IMR-90 (cell line): Measurements from ENCODE around the gene SCARF2. TPM values are rescaled to one million over a fixed set of nuclear protein-coding genes. Genes with fewer than 3 reads are reported as not detected.

Experiments
- ATAC-seq: fragments of 200-7000 bp; cut with Tn5 transposase; 2 replicates; pipeline ENCODE4 v1.9.1; 2020; ENCODE audit warnings: low read depth, mild to moderate bottlenecking, moderate library complexity
- BruUV-seq: library from RNA; stranded (reverse); fragments of 400-500 nt; replicated peaks from 2 replicates; lab custom pipeline; 2021; lab: Mats Ljungman, UMichigan
- CTCF ChIA-PET: fragments of 300-600 bp; formaldehyde crosslinking; extraction: SDS; loops from one replicate; lab custom pipeline; 2021; ENCODE audit warnings: antibody characterized with exemption; lab: Yijun Ruan, JAX
- POLR2A ChIA-PET: fragments of 300-600 bp; sonication (Branson Sonifier 250); formaldehyde crosslinking; loops from one replicate; lab custom pipeline; 2022; ENCODE audit warnings: antibody characterized with exemption; ENCODE audit not compliant: unreplicated experiment; lab: Charles Lee
- DNase-seq: peaks from one replicate; pipeline ENCODE4 v3.0.0; 2013
- H2AFZ ChIP-seq: replicated peaks from 2 replicates; pipeline ENCODE3; 2013; ENCODE audit warnings: low read length, mild to moderate bottlenecking; ENCODE audit not compliant: poor library complexity
- H2AK5ac ChIP-seq: 2 replicates; pipeline ENCODE4 v1.6.1; 2013; ENCODE audit warnings: low read depth, low read length, inconsistent platforms
- H2AK9ac ChIP-seq: replicated peaks from 2 replicates; pipeline ENCODE3; 2013; ENCODE audit warnings: mild to moderate bottlenecking, low read depth, low read length, moderate library complexity; ENCODE audit not compliant: poor library complexity
- H2BK120ac ChIP-seq: 2 replicates; pipeline ENCODE4 v1.6.1; 2013; ENCODE audit warnings: low read depth, low read length, inconsistent platforms
- H2BK15ac ChIP-seq: 3 replicates; pipeline ENCODE4 v1.6.1; 2013; ENCODE audit warnings: low read depth, low read length, inconsistent platforms
- H2BK20ac ChIP-seq: 2 replicates; pipeline ENCODE4 v1.6.1; 2013; ENCODE audit warnings: low read depth, mild to moderate bottlenecking, inconsistent platforms, low read length, moderate library complexity
- H2BK5ac ChIP-seq: 2 replicates; pipeline ENCODE4 v1.6.1; 2013; ENCODE audit warnings: mild to moderate bottlenecking, low read depth, low read length, inconsistent platforms; ENCODE audit not compliant: poor library complexity, severe bottlenecking
- H3K14ac ChIP-seq: replicated peaks from 2 replicates; pipeline ENCODE4 v1.6.1; 2013; ENCODE audit warnings: low read depth, low read length, inconsistent platforms
- H3K18ac ChIP-seq: 2 replicates; pipeline ENCODE4 v1.6.1; 2013; ENCODE audit warnings: low read depth, low read length, control low read depth
- H3K23ac ChIP-seq: 2 replicates; pipeline ENCODE4 v1.6.1; 2013; ENCODE audit warnings: low read depth, low read length, inconsistent platforms
- H3K27ac ChIP-seq: 2 replicates; pipeline ENCODE4 v1.5.1; 2013; ENCODE audit warnings: mild to moderate bottlenecking, control low read depth, low read length; ENCODE audit not compliant: insufficient read depth
- H3K27me3 ChIP-seq: 2 replicates; pipeline ENCODE4 v1.6.1; 2013; ENCODE audit warnings: low read length; ENCODE audit not compliant: control insufficient read depth, insufficient read depth
- H3K36me3 ChIP-seq: 2 replicates; pipeline ENCODE4 v1.6.1; 2013; ENCODE audit warnings: low read length, mixed read lengths; ENCODE audit not compliant: control insufficient read depth, insufficient read depth
- H3K4ac ChIP-seq: 2 replicates; pipeline ENCODE4 v1.6.1; 2013; ENCODE audit warnings: low read depth, low read length, inconsistent platforms
- H3K4me1 ChIP-seq: 2 replicates; pipeline ENCODE4 v1.6.1; 2013; ENCODE audit warnings: low read length, mixed read lengths; ENCODE audit not compliant: control insufficient read depth, insufficient read depth
- H3K4me2 ChIP-seq: 2 replicates; pipeline ENCODE4 v1.6.1; 2013; ENCODE audit warnings: low read depth, mild to moderate bottlenecking, control low read depth, low read length, moderate library complexity
- H3K4me3 ChIP-seq: 2 replicates; pipeline ENCODE4 v1.5.1; 2013; ENCODE audit warnings: low read depth, mild to moderate bottlenecking, control low read depth, low read length, moderate library complexity; ENCODE audit not compliant: insufficient read depth
- H3K56ac ChIP-seq: 2 replicates; pipeline ENCODE4 v1.6.1; 2013; ENCODE audit warnings: low read length, inconsistent platforms; ENCODE audit not compliant: insufficient read depth; ENCODE audit errors: extremely low read depth
- H3K79me1 ChIP-seq, 2 experiments: 2 replicates each; pipeline ENCODE4 v1.6.1; 2013; ENCODE audit warnings: low read length in 2 of 2, inconsistent platforms in 1 of 2, low read depth in 1 of 2
- H3K9ac ChIP-seq: 2 replicates; pipeline ENCODE4 v1.6.1; 2013; ENCODE audit warnings: low read depth, low read length, control low read depth
- H3K9me1 ChIP-seq: 2 replicates; pipeline ENCODE4 v1.6.1; 2013; ENCODE audit warnings: low read length, inconsistent platforms; ENCODE audit not compliant: insufficient read depth
- H3K9me3 ChIP-seq: 2 replicates; pipeline ENCODE4 v1.6.1; 2013; ENCODE audit warnings: low read length; ENCODE audit not compliant: control insufficient read depth, insufficient read depth
- H4K20me1 ChIP-seq: 2 replicates; pipeline ENCODE4 v1.6.1; 2013; ENCODE audit warnings: low read length, inconsistent platforms; ENCODE audit not compliant: insufficient read depth
- H4K5ac ChIP-seq: 2 replicates; pipeline ENCODE4 v1.6.1; 2013; ENCODE audit warnings: mild to moderate bottlenecking, low read depth, low read length, control low read depth
- H4K8ac ChIP-seq, 2 experiments: 2 replicates each; pipeline ENCODE4 v1.6.1; 2013; ENCODE audit warnings: low read depth in 2 of 2, low read length in 2 of 2, control low read depth in 1 of 2, inconsistent platforms in 1 of 2
- H4K91ac ChIP-seq: 2 replicates; pipeline ENCODE4 v1.6.1; 2013; ENCODE audit warnings: low read depth, low read length, inconsistent platforms; ENCODE audit not compliant: insufficient read depth
- FOS ChIP-seq: fragments of 150-350 bp; IDR thresholded peaks from 2 replicates; pipeline ENCODE4 v1.6.1; 2016; ENCODE audit warnings: low read depth, low read length
- RCOR1 ChIP-seq: IDR thresholded peaks from 2 replicates; pipeline ENCODE4 v1.6.1; 2012; ENCODE audit warnings: mild to moderate bottlenecking, low read length, improper control_type of control experiment; ENCODE audit not compliant: insufficient replicate concordance
- WGBS, 2 experiments: methylation state at CpG; one replicate each; pipeline versions ENCODE4 v1.1.5 to v1.1.7; 2013; ENCODE audit warnings: missing lambda C conversion rate in 2 of 2; ENCODE audit not compliant: insufficient read length in 1 of 2; ENCODE audit errors: extremely low coverage in 2 of 2; 5-methylcytosine and 5-hydroxymethylcytosine counted together
- dilution Hi-C: fragments of 300-500 bp; cut with HindIII; formaldehyde crosslinking; loops from one replicate; pipeline ENCODE4 v1.14.3; 2018; ENCODE audit warnings: low sequenced_read_pairs; ENCODE audit not compliant: unreplicated experiment
- in situ Hi-C: fragments of 300-500 bp; cut with MboI; formaldehyde crosslinking; loops from 3 replicates; pipeline ENCODE4 v1.14.3; 2019; ENCODE audit warnings: low sequenced_read_pairs, inconsistent platforms, mixed read lengths
- intact Hi-C: fragments of 100-400 bp; cut with micrococcal nuclease; formaldehyde crosslinking; loops from 2 replicates; pipeline ENCODE4 v1.10.0; 2022
- polyA plus RNA-seq, 3 experiments: library from polyadenylated mRNA; depleted of rRNA; stranded (reverse); fragments of >200 nt; gene quantifications; 2 replicates each; pipeline ENCODE4 v1.2.3, GENCODE V29; 2012; ENCODE audit warnings: low replicate concordance in 1 of 3
- total RNA-seq: library from RNA; depleted of rRNA; stranded (reverse); fragments of >200 nt; gene quantifications from 2 replicates; pipeline ENCODE4 v1.2.3, GENCODE V29; 2012

SCARF2 gene
- total and polyA plus RNA-seq, 2 of the 4 experiments (the other 2 are of a cell fraction): 3.4 to 37.0 TPM

DNA sequence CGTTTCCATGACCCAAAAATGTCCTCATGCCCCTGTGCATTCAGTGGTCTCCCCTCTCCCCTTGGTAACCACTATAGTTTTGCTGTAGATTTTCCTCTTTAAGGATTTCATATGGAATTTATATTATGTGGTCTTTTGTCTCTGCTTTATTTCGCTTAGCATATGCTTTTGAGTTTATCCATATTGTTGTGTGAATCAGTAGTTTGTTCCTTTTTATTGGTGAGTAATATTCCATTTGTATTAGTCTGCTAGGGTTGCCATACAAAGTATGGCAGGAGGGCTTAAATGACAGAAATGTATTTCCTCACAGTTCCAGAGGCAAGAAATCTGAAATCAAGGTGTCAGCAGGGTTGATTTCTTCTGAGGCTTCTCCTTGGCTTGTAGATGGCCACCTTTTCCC lies 40.1 kb downstream of the SCARF2 start:
- Histone ChIP-seq H3K9me1 (peaks cover 33% of the 10 kb centered on the region), H3K4me1 (peaks cover 14% of the 10 kb centered on the region), H2AFZ (no peak overlapping the region), H3K9me3 (no peaks in the 10 kb centered on the region), H3K79me1 (peaks cover 31 to 54% of the 10 kb centered on the region in 2 experiments), H2AK9ac (no peak overlapping the region), H3K4me3 (no peak overlapping the region), H4K5ac (no peak overlapping the region), H3K23ac (no peak overlapping the region), H3K27me3 (no peaks in the 10 kb centered on the region), H4K20me1 (peaks cover 13% of the 10 kb centered on the region), H3K36me3 (peaks cover 15% of the 10 kb centered on the region; the same call in 1 of the 2 replicates), H3K4me2 (no peak overlapping the region), H3K4ac (no peak overlapping the region), H2BK120ac (no peak overlapping the region), H2BK15ac (no peak overlapping the region), H2BK5ac (no peak overlapping the region), H4K91ac (no peak overlapping the region), H2BK20ac (no peak overlapping the region), H3K14ac (no peak overlapping the region), H3K27ac (no peak overlapping the region), H4K8ac (no peak overlapping the region), H3K9ac (no peak overlapping the region), H3K18ac (no peak overlapping the region), H3K56ac (no peak overlapping the region), H2AK5ac (no peak overlapping the region)
- no peak for DNase-seq
- POLR2A ChIA-PET: no interaction called here
- intact Hi-C loops: no loop called here
- ATAC-seq: no peak
- BruUV-seq: no TSS peak
- dilution Hi-C loops: no loop called here
- no CpG with 5 or more reads among the region's 2 CpGs for WGBS, 2 experiments
- CTCF ChIA-PET: no interaction called here
- in situ Hi-C loops: loop anchor here (10.0 kb wide), 1 partner anchor 57 kb away; no protein-coding TSS in a partner anchor
- no peak for TF ChIP-seq RCOR1
- no peak for TF ChIP-seq FOS
